H1 (cell line): ENCODE data around the gene KIF13A. TPM values are rescaled to one million over a fixed set of nuclear protein-coding genes. Genes with fewer than 3 reads are reported as not detected.

Experiments
- CTCF ChIA-PET: fragments of 300-600 bp; sonication (Branson Sonifier 250); formaldehyde crosslinking; loops from one replicate; lab custom pipeline; 2021; ENCODE audit not compliant: partially characterized antibody; lab: Charles Lee
- POLR2A ChIA-PET: fragments of 300-600 bp; sonication (Branson Sonifier 250); formaldehyde crosslinking; loops from one replicate; lab custom pipeline; 2021; ENCODE audit warnings: inconsistent platforms; ENCODE audit not compliant: partially characterized antibody; lab: Charles Lee
- DNase-seq, 2 experiments: peaks; one replicate each; pipeline versions ENCODE4 v3.0.0 to v3.0.0-alpha.2; 2010 to 2022; ENCODE audit warnings: low spot score in 2 of 2, low read depth in 1 of 2, mixed read lengths in 1 of 2
- FAIRE-seq: peaks from 2 replicates; lab custom pipeline; 2011; peaks lifted over from hg19 to GRCh38; lab: Jason Lieb, UNC
- H2AFZ ChIP-seq: 2 replicates; pipeline ENCODE4 v1.8.1; 2012; ENCODE audit warnings: low read length, inconsistent platforms
- H2AK5ac ChIP-seq: 2 replicates; pipeline ENCODE4 v1.6.1; 2013; ENCODE audit warnings: low read depth, low read length
- H2BK120ac ChIP-seq: replicated peaks from 2 replicates; pipeline ENCODE3; 2013; ENCODE audit warnings: low read depth, low read length, inconsistent platforms
- H2BK12ac ChIP-seq: 2 replicates; pipeline ENCODE4 v1.6.1; 2013; ENCODE audit warnings: low read depth, low read length
- H2BK15ac ChIP-seq: 2 replicates; pipeline ENCODE4 v1.6.1; 2013; ENCODE audit warnings: low read length
- H2BK20ac ChIP-seq: 2 replicates; pipeline ENCODE4 v1.6.1; 2013; ENCODE audit warnings: low read length
- H2BK5ac ChIP-seq: 2 replicates; pipeline ENCODE4 v1.6.1; 2013; ENCODE audit warnings: low read depth, low read length
- H3K14ac ChIP-seq: 2 replicates; pipeline ENCODE4 v1.6.1; 2013; ENCODE audit warnings: inconsistent platforms; ENCODE audit not compliant: insufficient read length
- H3K18ac ChIP-seq: 2 replicates; pipeline ENCODE4 v1.6.1; 2013; ENCODE audit warnings: low read length; ENCODE audit errors: extremely low read depth
- H3K23ac ChIP-seq: 2 replicates; pipeline ENCODE4 v1.6.1; 2013; ENCODE audit warnings: inconsistent platforms; ENCODE audit not compliant: insufficient read length
- H3K23me2 ChIP-seq: 2 replicates; pipeline ENCODE4 v1.6.1; 2013; ENCODE audit warnings: low read depth, low read length
- H3K27ac ChIP-seq: 2 replicates; pipeline ENCODE4 v1.6.1; 2011; ENCODE audit warnings: low read depth, low read length, inconsistent platforms
- H3K27me3 ChIP-seq, 4 experiments: replicated peaks in 1 of 4; 1 replicate in 1 of 4; 2 replicates in 3 of 4; pipeline versions ENCODE4 v1.6.1 to v1.8.1; 2011 to 2013; ENCODE audit warnings: low read length in 3 of 4, mild to moderate bottlenecking in 3 of 4, inconsistent platforms in 2 of 4, mixed read lengths in 2 of 4, moderate library complexity in 1 of 4; ENCODE audit not compliant: control insufficient read depth in 3 of 4, insufficient read depth in 3 of 4; ENCODE audit errors: extremely low read depth in 1 of 4
- H3K36me3 ChIP-seq, 4 experiments: 2 replicates each; pipeline versions ENCODE4 v1.6.1 to v1.8.1; 2011 to 2013; ENCODE audit warnings: mild to moderate bottlenecking in 4 of 4, low read length in 3 of 4, moderate library complexity in 2 of 4, control low read depth in 1 of 4, inconsistent platforms in 1 of 4; ENCODE audit not compliant: insufficient read depth in 4 of 4, control insufficient read depth in 2 of 4
- H3K4ac ChIP-seq: replicated peaks from 2 replicates; pipeline ENCODE3; 2013; ENCODE audit warnings: low read length, low read depth, mixed read lengths, inconsistent platforms; ENCODE audit not compliant: insufficient read length
- H3K4me1 ChIP-seq, 4 experiments: replicated peaks in 1 of 4; 1 replicate in 1 of 4; 2 replicates in 3 of 4; pipeline versions ENCODE4 v1.6.1 to v1.8.1; 2011 to 2013; ENCODE audit warnings: low read length in 3 of 4, inconsistent platforms in 2 of 4, mixed read lengths in 1 of 4; ENCODE audit not compliant: insufficient read depth in 4 of 4, control insufficient read depth in 3 of 4
- H3K4me2 ChIP-seq, 2 experiments: 2 replicates each; pipeline versions ENCODE4 v1.6.1 to v1.8.1; 2011 to 2013; ENCODE audit warnings: low read depth in 2 of 2, low read length in 2 of 2, control low read depth in 1 of 2, inconsistent platforms in 1 of 2, mild to moderate bottlenecking in 1 of 2; ENCODE audit not compliant: insufficient read depth in 1 of 2
- H3K4me3 ChIP-seq, 4 experiments: fragments of 200-600, 300-600 bp in 1 of 4; sonication (generic), shearing (Covaris generic), sonication (Bioruptor Twin) in 1 of 4; 2 replicates each; pipeline versions ENCODE4 v1.5.1 to v1.8.1; 2011 to 2016; ENCODE audit warnings: low read length in 4 of 4, low read depth in 3 of 4, control low read depth in 2 of 4, inconsistent platforms in 2 of 4, mild to moderate bottlenecking in 2 of 4, mixed read lengths in 1 of 4, moderate library complexity in 1 of 4; ENCODE audit not compliant: insufficient read depth in 2 of 4; ENCODE audit errors: extremely low read depth in 1 of 4
- H3K56ac ChIP-seq: replicated peaks from 2 replicates; pipeline ENCODE3; 2013; ENCODE audit warnings: low read depth, mild to moderate bottlenecking, mixed read lengths, low read length, inconsistent platforms; ENCODE audit not compliant: insufficient read length
- H3K79me1 ChIP-seq: 2 replicates; pipeline ENCODE4 v1.6.1; 2013; ENCODE audit warnings: low read depth, low read length, control low read depth
- H3K79me2 ChIP-seq, 2 experiments: 2 replicates each; pipeline versions ENCODE4 v1.6.1 to v1.8.1; 2012 to 2013; ENCODE audit warnings: low read length in 2 of 2, mild to moderate bottlenecking in 2 of 2, inconsistent platforms in 1 of 2; ENCODE audit not compliant: insufficient read depth in 2 of 2, control insufficient read depth in 1 of 2
- H3K9ac ChIP-seq, 4 experiments: replicated peaks in 1 of 4; 1 replicate in 1 of 4; 2 replicates in 3 of 4; pipeline versions ENCODE4 v1.6.1 to v1.8.1; 2011 to 2013; ENCODE audit warnings: low read depth in 3 of 4, low read length in 3 of 4, control low read depth in 2 of 4, mild to moderate bottlenecking in 2 of 4, moderate library complexity in 2 of 4, inconsistent platforms in 1 of 4; ENCODE audit errors: extremely low read depth in 1 of 4
- H3K9me3 ChIP-seq, 2 experiments: 2 replicates each; pipeline versions ENCODE4 v1.6.1 to v1.8.1; 2012 to 2013; ENCODE audit warnings: mild to moderate bottlenecking in 2 of 2, moderate library complexity in 2 of 2, control low read depth in 1 of 2, inconsistent platforms in 1 of 2, low read depth in 1 of 2, low read length in 1 of 2, mixed read lengths in 1 of 2; ENCODE audit not compliant: insufficient read depth in 2 of 2
- H4K20me1 ChIP-seq, 2 experiments: replicated peaks in 1 of 2; 2 replicates each; pipeline versions ENCODE3 to v1.8.1; 2011 to 2013; ENCODE audit warnings: inconsistent platforms in 2 of 2, low read length in 2 of 2, mild to moderate bottlenecking in 1 of 2; ENCODE audit not compliant: insufficient read depth in 2 of 2, control insufficient read depth in 1 of 2
- H4K5ac ChIP-seq: 2 replicates; pipeline ENCODE4 v1.6.1; 2013; ENCODE audit warnings: low read length, low read depth, mixed read lengths, inconsistent platforms; ENCODE audit not compliant: insufficient read length
- H4K8ac ChIP-seq: 2 replicates; pipeline ENCODE4 v1.8.0; 2013; ENCODE audit warnings: mild to moderate bottlenecking, moderate library complexity, low read length, inconsistent platforms; ENCODE audit not compliant: insufficient read depth; ENCODE audit errors: extremely low read depth
- H4K91ac ChIP-seq: replicated peaks from 2 replicates; pipeline ENCODE3; 2013; ENCODE audit warnings: low read length, mixed read lengths, inconsistent platforms; ENCODE audit not compliant: insufficient read length
- FOSL1 ChIP-seq: IDR thresholded peaks from 2 replicates; pipeline ENCODE4 v1.6.1; 2011; ENCODE audit warnings: mild to moderate bottlenecking, low read depth, low read length, moderate library complexity; ENCODE audit not compliant: insufficient read depth
- MAFK ChIP-seq: IDR thresholded peaks from 2 replicates; pipeline ENCODE4 v1.6.1; 2012; ENCODE audit warnings: low read depth, mild to moderate bottlenecking, improper control_type of control experiment, low read length
- POLR2AphosphoS5 ChIP-seq: IDR thresholded peaks from 2 replicates; pipeline ENCODE4 v1.6.1; 2011; ENCODE audit warnings: low read depth, low read length
- SP2 ChIP-seq: IDR thresholded peaks from 2 replicates; pipeline ENCODE4 v1.6.1; 2012; ENCODE audit warnings: mild to moderate bottlenecking, low read length, inconsistent platforms
- polyA plus RNA-seq, 7 experiments: library from polyadenylated mRNA; depleted of rRNA in 3 of 7; stranded (reverse) in 5 of 7; unstranded in 2 of 7; fragments of >200 nt in 5 of 7; fragments of 200-250 nt in 2 of 7; gene quantifications; 1 replicate in 5 of 7; 2 replicates in 1 of 7; 4 replicates in 1 of 7; pipeline versions ENCODE4 v1.2.1 to v1.2.3, GENCODE V29; 2011 to 2013; ENCODE audit warnings: missing spikeins in 2 of 7, mixed read lengths in 2 of 7
- total RNA-seq: library from RNA; stranded (reverse); fragmentation: NEBNext Ultra II Directional; extraction: Animal tissue kit (Norgen Biotek cat#: 25700); gene quantifications from 2 replicates; pipeline ENCODE4 v1.2.1, GENCODE V29; 2021

Gene KIF13A
- total and polyA plus RNA-seq, 2 of the 8 experiments (the other 6 are each of a cell fraction or from before 2014, with no cell fraction given): 14.7 to 40.8 TPM

DNA sequence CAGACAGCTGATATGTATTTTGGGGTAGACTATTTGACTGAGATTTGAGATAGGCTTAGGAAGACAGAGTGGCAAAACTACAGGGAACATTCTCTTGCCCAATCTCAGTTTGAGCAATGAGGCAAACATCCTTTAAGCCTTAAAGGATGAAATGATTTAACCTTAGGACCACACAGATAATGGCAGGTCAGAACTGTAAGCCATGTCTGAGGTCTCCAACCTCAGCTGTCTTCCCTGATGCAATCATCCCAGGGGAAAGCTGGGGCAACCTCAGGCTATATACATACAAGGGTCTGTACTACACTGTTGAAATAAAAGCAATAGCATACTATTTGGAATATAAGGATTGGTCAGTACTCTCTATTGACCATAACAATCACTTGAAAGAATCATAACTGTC, 196.9 kb downstream of the KIF13A start:
- Histone ChIP-seq H3K23ac (no peak overlapping the region), H4K20me1 (no peaks in the 10 kb centered on the region), H2BK120ac (no peak overlapping the region), H3K14ac (no peak overlapping the region), H3K9ac (no peak overlapping the region), H2BK5ac (no peak overlapping the region), H3K4me2 (no peak overlapping the region), H2AK5ac (no peak overlapping the region), H2BK15ac (no peak overlapping the region), H3K79me1 (no peaks in the 10 kb centered on the region), H3K36me3 (peaks cover 4 to 28% (median 17%) of the 10 kb centered on the region in 4 experiments), H3K79me2 (no peaks in the 10 kb centered on the region), H3K4me1 (no peaks in the 10 kb centered on the region), H4K91ac (no peak overlapping the region), H2AFZ (no peak overlapping the region), H3K56ac (no peak overlapping the region), H3K18ac (no peak overlapping the region), H3K27ac (no peak overlapping the region), H2BK20ac (no peak overlapping the region), H3K4ac (no peak overlapping the region), H3K4me3 (no peak overlapping the region), H3K9me3 (no peaks in the 10 kb centered on the region), H4K8ac (no peak overlapping the region), H2BK12ac (no peak overlapping the region), H4K5ac (no peak overlapping the region), H3K27me3 (no peaks in the 10 kb centered on the region), H3K23me2 (no peaks in the 10 kb centered on the region)
- no peak for FAIRE-seq
- no peak for DNase-seq
- TF ChIP-seq MAFK (no peak), POLR2AphosphoS5 (no peak), FOSL1 (no peak), SP2 (no peak)
- CTCF ChIA-PET: interaction anchor here (1.9 to 3.8 kb wide), 2 partner anchors 13 to 25 kb away, joined by 7 to 20 read pairs; no protein-coding TSS in a partner anchor
- POLR2A ChIA-PET: no interaction called here
